DND-41 (cell line): ENCODE measurements around the gene EP400.

Source experiments
- EZH2 ChIP-seq: IDR thresholded peaks from 3 replicates; pipeline ENCODE4 v1.6.1; 2012; ENCODE audit warnings: borderline replicate concordance, low read depth, mild to moderate bottlenecking, moderate library complexity, low read length, inconsistent platforms; ENCODE audit not compliant: severe bottlenecking
- TF ChIP-seq, protein P1 (sequence below): IDR thresholded peaks from 2 replicates; pipeline ENCODE4 v1.5.1; 2012; ENCODE audit warnings: borderline replicate concordance, low read length, moderate library complexity, mild to moderate bottlenecking; ENCODE audit not compliant: poor library complexity, severe bottlenecking; ENCODE audit errors: extremely low read depth

DNA sequence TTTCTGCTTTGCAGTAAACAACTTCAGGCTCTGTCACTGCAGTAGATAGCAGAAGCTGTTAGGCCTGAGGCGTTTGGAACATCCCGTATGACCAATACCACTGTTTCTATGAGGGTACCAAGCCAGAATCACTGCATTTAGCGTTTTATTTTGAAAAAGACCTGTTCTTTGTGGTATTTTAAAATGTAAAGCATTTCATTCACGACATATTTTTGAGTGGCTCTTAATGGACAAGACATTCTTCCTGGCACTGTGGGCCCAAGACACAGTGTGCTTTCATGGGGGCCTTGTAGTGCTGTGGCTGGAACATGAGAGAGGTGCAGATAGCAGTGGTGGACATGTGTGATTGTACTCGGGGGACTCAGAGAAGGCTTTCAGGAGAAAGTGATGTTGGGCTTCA, 107.9 kb downstream of the EP400 start:
- TF ChIP-seq, protein P1, sequence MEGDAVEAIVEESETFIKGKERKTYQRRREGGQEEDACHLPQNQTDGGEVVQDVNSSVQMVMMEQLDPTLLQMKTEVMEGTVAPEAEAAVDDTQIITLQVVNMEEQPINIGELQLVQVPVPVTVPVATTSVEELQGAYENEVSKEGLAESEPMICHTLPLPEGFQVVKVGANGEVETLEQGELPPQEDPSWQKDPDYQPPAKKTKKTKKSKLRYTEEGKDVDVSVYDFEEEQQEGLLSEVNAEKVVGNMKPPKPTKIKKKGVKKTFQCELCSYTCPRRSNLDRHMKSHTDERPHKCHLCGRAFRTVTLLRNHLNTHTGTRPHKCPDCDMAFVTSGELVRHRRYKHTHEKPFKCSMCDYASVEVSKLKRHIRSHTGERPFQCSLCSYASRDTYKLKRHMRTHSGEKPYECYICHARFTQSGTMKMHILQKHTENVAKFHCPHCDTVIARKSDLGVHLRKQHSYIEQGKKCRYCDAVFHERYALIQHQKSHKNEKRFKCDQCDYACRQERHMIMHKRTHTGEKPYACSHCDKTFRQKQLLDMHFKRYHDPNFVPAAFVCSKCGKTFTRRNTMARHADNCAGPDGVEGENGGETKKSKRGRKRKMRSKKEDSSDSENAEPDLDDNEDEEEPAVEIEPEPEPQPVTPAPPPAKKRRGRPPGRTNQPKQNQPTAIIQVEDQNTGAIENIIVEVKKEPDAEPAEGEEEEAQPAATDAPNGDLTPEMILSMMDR, result no peak
- no peak for TF ChIP-seq EZH2
